GM21737 (cell line): ENCODE measurements around the gene KIZ.
"Not testable (repeated sequence)": the region's sequence is repeated elsewhere in the genome, so short reads cannot be mapped to it uniquely, and the experiment has no call there.

ENCODE experiments used
- ATAC-seq: cut with Tn5 transposase; IDR thresholded peaks from one replicate; pipeline ENCODE4 v1.9.1; 2021; ENCODE audit warnings: mild to moderate bottlenecking, moderate library complexity; ENCODE audit not compliant: unreplicated experiment

KIZ gene

GRCh38 chr20:21136015-21136732 is 10.3 kb downstream of the KIZ start:
- ATAC-seq = no peak

GRCh38 chr20:21137078-21137477 is 11.2 kb downstream of the KIZ start:
- no peak for ATAC-seq

- no peak for ATAC-seq
Measured at GRCh38 chr20:21139881-21140566, 14.1 kb downstream of the KIZ start.

- ATAC-seq = no peak
Measured at GRCh38 chr20:21141825-21142224, 15.9 kb downstream of the KIZ start.

GRCh38 chr20:21143194-21143890 is 17.5 kb downstream of the KIZ start:
- ATAC-seq = no peak

GRCh38 chr20:21145424-21145823 is 19.5 kb downstream of the KIZ start:
- ATAC-seq = no peak

GRCh38 chr20:21146215-21146614 is 20.3 kb downstream of the KIZ start:
- no peak for ATAC-seq

- no peak for ATAC-seq
Measured at GRCh38 chr20:21147593-21147992, 21.7 kb downstream of the KIZ start.

GRCh38 chr20:21149344-21149743 is 23.5 kb downstream of the KIZ start:
- ATAC-seq = no peak

GRCh38 chr20:21151791-21152190 is 25.9 kb downstream of the KIZ start:
- no peak for ATAC-seq

- ATAC-seq = no peak
Measured at GRCh38 chr20:21154692-21155091, 28.8 kb downstream of the KIZ start.

GRCh38 chr20:21155268-21155667 is 29.4 kb downstream of the KIZ start:
- no peak for ATAC-seq

GRCh38 chr20:21156266-21156665 is 30.4 kb downstream of the KIZ start:
- ATAC-seq = no peak

- ATAC-seq = no peak
Measured at GRCh38 chr20:21157006-21157405, 31.1 kb downstream of the KIZ start.

GRCh38 chr20:21159658-21160380 is 33.9 kb downstream of the KIZ start:
- no peak for ATAC-seq

- ATAC-seq = no peak
Measured at GRCh38 chr20:21161926-21162325, 36.0 kb downstream of the KIZ start.

GRCh38 chr20:21162631-21163030 is 36.7 kb downstream of the KIZ start:
- ATAC-seq = no peak

- ATAC-seq = no peak
Measured at GRCh38 chr20:21166801-21167200, 40.9 kb downstream of the KIZ start.

GRCh38 chr20:21167261-21167660 is 41.4 kb downstream of the KIZ start:
- ATAC-seq = no peak

- ATAC-seq = not testable (repeated sequence)
Measured at GRCh38 chr20:21168061-21168460, 42.2 kb downstream of the KIZ start.

GRCh38 chr20:21172626-21173025 is 46.7 kb downstream of the KIZ start:
- ATAC-seq = no peak
